Measurements from ENCODE around the gene KCNQ1. TPM values are rescaled to one million over a fixed set of nuclear protein-coding genes. Genes with fewer than 3 reads are reported as not detected.

Gene KCNQ1
- total and polyA plus RNA-seq, 7 donors: 1.1 to 25.2 (median 3.8) TPM

DNA sequence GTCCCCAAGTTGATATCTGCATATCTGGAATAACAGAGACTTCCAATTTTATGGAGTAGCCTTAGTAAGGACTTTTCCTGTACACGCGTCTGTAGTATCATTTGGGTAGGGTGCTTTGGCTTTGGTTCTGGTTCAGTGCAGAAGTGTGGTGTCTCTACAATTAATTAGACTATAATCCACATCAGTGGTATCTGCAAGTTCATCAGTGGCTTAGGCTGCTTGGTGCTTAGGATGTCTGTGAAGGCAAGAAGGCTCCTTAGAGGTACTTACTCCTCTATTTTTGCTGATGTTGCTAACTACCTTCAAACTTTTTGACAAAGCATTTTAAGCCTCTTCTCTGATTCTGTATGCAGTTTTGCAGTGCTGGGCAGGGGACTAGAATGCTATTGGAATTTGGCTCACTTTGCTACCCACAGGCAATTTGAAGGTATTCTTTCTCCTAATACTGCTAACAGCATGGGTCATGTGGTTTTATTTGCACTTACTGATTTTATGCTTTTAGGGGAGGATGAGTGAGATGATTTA, 205.6 kb downstream of the KCNQ1 start:
- no peak overlapping the region for H3K4me3 ChIP-seq
- H3K27me3 ChIP-seq: no peaks in the 10 kb centered on the region
- intact Hi-C loops (cut with DNase I): no loop called here
- DNase-seq: no peak
- H3K4me1 ChIP-seq: no peaks in the 10 kb centered on the region
- H3K9me3 ChIP-seq: peaks cover 4 to 47% (median 21%) of the 10 kb centered on the region in 4 donors
- no peak overlapping the region for H3K27ac ChIP-seq
- H3K36me3 ChIP-seq: no peaks in the 10 kb centered on the region
- TF ChIP-seq EP300 (IDR thresholded peaks at IDR 0.05): no peak
- no peak for TF ChIP-seq POLR2A (IDR thresholded peaks at IDR 0.05)
- no peak for TF ChIP-seq POLR2AphosphoS5 (IDR thresholded peaks at IDR 0.05)
- TF ChIP-seq, protein P1, sequence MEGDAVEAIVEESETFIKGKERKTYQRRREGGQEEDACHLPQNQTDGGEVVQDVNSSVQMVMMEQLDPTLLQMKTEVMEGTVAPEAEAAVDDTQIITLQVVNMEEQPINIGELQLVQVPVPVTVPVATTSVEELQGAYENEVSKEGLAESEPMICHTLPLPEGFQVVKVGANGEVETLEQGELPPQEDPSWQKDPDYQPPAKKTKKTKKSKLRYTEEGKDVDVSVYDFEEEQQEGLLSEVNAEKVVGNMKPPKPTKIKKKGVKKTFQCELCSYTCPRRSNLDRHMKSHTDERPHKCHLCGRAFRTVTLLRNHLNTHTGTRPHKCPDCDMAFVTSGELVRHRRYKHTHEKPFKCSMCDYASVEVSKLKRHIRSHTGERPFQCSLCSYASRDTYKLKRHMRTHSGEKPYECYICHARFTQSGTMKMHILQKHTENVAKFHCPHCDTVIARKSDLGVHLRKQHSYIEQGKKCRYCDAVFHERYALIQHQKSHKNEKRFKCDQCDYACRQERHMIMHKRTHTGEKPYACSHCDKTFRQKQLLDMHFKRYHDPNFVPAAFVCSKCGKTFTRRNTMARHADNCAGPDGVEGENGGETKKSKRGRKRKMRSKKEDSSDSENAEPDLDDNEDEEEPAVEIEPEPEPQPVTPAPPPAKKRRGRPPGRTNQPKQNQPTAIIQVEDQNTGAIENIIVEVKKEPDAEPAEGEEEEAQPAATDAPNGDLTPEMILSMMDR (IDR thresholded peaks at IDR 0.05): no peak
- WGBS, 2 donors: 98 to 99% methylated on average over 2 of the region's 2 CpGs

DNA sequence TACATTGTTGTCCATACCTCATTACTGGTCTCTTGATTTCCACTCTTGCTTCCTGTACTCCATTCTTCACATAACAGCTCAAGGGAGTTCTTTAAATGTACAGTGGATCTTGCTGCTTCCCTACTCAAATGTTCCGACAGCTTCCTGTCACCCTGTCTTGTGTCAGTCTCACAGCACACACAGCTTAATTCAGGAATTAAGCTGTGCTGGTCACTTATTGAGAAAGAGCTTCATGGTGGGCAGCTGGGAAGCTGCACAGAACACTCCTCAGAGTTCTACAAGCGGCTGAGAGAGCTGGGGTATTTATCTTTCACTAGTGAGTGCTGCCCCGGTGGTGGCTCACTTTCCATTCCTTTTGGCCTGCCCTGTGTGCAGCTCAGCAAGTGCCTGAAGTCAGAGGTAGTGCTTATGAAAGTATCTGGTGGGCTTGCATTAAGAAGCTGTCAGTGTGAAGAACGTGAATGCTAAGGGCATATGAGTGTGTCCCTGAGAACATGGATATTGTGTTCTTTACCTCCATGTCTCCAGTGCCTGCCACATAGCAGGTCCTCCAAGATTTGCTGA, 206.3 kb downstream of the KCNQ1 start:
- H3K9me3 ChIP-seq: peaks cover 4 to 42% (median 17%) of the 10 kb centered on the region in 4 donors
- TF ChIP-seq, protein P1 (IDR thresholded peaks at IDR 0.05): no peak
- TF ChIP-seq POLR2AphosphoS5 (IDR thresholded peaks at IDR 0.05) (no peak), EP300 (IDR thresholded peaks at IDR 0.05) (no peak), POLR2A (IDR thresholded peaks at IDR 0.05) (no peak)
- 93 to 95% methylated on average over 4 of the region's 4 CpGs for WGBS, 2 donors

DNA sequence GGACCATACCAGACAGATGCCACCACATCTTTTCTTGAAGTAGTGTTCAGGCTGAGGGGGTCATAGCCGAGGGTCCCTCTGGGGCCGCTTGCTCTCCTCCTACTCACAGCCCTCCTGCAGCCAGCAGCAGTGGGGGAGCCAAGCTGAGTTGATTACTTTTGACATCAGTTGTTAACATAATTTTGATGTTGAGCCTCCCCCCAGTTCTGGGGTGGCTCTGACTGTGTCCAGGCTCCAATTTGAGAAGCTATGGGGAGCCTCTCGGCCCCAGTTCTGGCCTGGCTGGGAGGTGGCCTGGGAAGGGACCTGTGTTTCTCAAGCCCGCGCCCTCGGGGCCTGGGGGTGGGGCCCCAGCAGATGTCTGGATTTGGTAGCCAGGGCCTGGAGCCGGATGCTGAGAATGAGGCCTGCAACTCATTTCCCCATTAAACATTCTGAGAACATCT, 207.0 kb downstream of the KCNQ1 start:
- no peaks in the 10 kb centered on the region for H3K27me3 ChIP-seq
- WGBS, 2 donors: 88 to 91% methylated on average over 7 of the region's 7 CpGs
- no peak for DNase-seq
- H3K4me3 ChIP-seq: no peak overlapping the region
- intact Hi-C loops (cut with DNase I): no loop called here
- no peaks in the 10 kb centered on the region for H3K36me3 ChIP-seq
- no peaks in the 10 kb centered on the region for H3K4me1 ChIP-seq
- TF ChIP-seq EP300 (IDR thresholded peaks at IDR 0.05) (no peak), POLR2A (IDR thresholded peaks at IDR 0.05) (no peak), POLR2AphosphoS5 (IDR thresholded peaks at IDR 0.05) (no peak)
- TF ChIP-seq, protein P1 (IDR thresholded peaks at IDR 0.05): no peak
- peaks cover 4 to 39% (median 15%) of the 10 kb centered on the region in 4 donors for H3K9me3 ChIP-seq
- no peak overlapping the region for H3K27ac ChIP-seq

More for the DNA sequence above, 206.3 kb downstream of the KCNQ1 start:
- no peak overlapping the region for H3K4me3 ChIP-seq
- H3K36me3 ChIP-seq: no peaks in the 10 kb centered on the region
- no peak for DNase-seq
- H3K27me3 ChIP-seq: no peaks in the 10 kb centered on the region
- no peaks in the 10 kb centered on the region for H3K4me1 ChIP-seq
- intact Hi-C loops (cut with DNase I): no loop called here
- H3K27ac ChIP-seq: no peak overlapping the region

DNA sequence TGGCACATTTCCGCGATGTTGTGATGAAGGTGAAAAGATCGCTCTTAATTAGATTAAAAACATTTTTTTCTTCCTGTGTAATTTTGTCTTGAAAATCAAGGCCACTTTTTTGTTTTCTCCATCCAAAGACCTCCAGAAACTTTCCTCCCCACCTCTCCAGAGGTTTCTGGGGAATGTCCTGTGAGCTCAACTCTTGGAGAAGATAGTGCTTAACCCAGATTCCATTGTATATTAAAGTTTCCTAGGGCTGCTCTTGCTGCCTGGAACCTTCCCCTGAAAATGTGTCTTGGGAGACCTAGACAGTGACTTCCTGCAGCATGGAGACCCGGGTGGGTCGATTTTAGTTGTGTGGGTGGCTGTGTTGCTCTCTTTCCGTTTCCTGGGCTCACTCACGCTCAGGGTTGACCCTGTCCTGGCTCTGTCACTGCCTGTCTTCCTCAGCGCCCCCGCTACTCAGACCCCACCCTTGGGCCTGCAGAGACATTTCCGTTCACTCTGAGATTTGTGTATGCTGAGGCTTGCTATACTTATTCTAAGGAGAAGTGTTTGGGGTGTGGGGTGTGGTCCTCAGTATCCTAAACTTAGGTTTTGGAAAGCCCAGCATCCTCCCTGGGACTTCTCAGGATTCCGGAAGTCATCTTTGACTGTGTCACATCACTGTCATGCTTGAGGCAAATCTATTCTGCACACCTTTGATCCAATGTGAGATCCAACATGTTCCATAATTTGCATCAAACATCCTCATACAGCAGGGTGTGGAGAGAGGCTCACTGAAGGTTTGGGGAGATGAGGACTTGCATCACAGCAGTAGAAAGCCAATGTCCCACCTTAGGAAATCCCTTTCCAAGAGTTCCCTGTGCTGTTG, 207.8 kb downstream of the KCNQ1 start:
- H3K4me3 ChIP-seq: no peak overlapping the region
- no peak overlapping the region for H3K27ac ChIP-seq
- no peaks in the 10 kb centered on the region for H3K27me3 ChIP-seq
- H3K4me1 ChIP-seq: no peaks in the 10 kb centered on the region
- 86% methylated on average over 11 of the region's 11 CpGs for WGBS, 2 donors
- H3K9me3 ChIP-seq: peaks cover 4 to 39% (median 13%) of the 10 kb centered on the region in 4 donors
- DNase-seq: no peak
- intact Hi-C loops (cut with DNase I): no loop called here
- TF ChIP-seq EP300 (IDR thresholded peaks at IDR 0.05): no peak
- no peak for TF ChIP-seq POLR2AphosphoS5 (IDR thresholded peaks at IDR 0.05)
- no peak for TF ChIP-seq POLR2A (IDR thresholded peaks at IDR 0.05)
- TF ChIP-seq, protein P1 (IDR thresholded peaks at IDR 0.05): no peak
- H3K36me3 ChIP-seq: no peaks in the 10 kb centered on the region

Data from sigmoid colon (tissue), 7 donors.